ENCODE measurements around the gene CRACR2B. TPM values are rescaled to one million over a fixed set of nuclear protein-coding genes. Genes with fewer than 3 reads are reported as not detected.
A peak's percentile ranks its signal among the peaks of the same experiment; 100 is the strongest.

The CRACR2B gene
- total RNA-seq, 6 donors from 2014 or later = 29.0 to 157 (median 41.4) TPM

GRCh38 chr11:849951-850774 is 22.4 kb downstream of the CRACR2B start:
- H3K36me3 ChIP-seq = peaks cover 0 to 25% (median 10%) of the 10 kb centered on the region in 4 donors
- peak in 1 of 2 donors; percentile 86 for DNase-seq
- peak overlapping the region in 3 of 4 donors; percentile 47 to 58 (median 55) for H3K4me3 ChIP-seq
- peaks cover 0 to 4% (median 0%) of the 10 kb centered on the region in 4 donors for H3K27me3 ChIP-seq
- no peaks in the 10 kb centered on the region for H3K9me3 ChIP-seq
- 56 to 58% methylated on average over 54 to 63 of the region's 97 CpGs for WGBS, 2 donors
- H3K27ac ChIP-seq = peak overlapping the region in 2 of 4 donors; percentile 58 to 61
- H3K4me1 ChIP-seq = peaks cover 38 to 61% (median 44%) of the 10 kb centered on the region in 4 donors
- ATAC-seq (ENCODE audit: low FRiP score in 2 of 2) = no peak
- TF ChIP-seq POLR2AphosphoS5 (IDR thresholded peaks at IDR 0.05) = no peak
- TF ChIP-seq EP300 (IDR thresholded peaks at IDR 0.05) = no peak
- TF ChIP-seq POLR2A (IDR thresholded peaks at IDR 0.05) = no peak
- TF ChIP-seq CTCF (IDR thresholded peaks at IDR 0.05) = no peak

DNA sequence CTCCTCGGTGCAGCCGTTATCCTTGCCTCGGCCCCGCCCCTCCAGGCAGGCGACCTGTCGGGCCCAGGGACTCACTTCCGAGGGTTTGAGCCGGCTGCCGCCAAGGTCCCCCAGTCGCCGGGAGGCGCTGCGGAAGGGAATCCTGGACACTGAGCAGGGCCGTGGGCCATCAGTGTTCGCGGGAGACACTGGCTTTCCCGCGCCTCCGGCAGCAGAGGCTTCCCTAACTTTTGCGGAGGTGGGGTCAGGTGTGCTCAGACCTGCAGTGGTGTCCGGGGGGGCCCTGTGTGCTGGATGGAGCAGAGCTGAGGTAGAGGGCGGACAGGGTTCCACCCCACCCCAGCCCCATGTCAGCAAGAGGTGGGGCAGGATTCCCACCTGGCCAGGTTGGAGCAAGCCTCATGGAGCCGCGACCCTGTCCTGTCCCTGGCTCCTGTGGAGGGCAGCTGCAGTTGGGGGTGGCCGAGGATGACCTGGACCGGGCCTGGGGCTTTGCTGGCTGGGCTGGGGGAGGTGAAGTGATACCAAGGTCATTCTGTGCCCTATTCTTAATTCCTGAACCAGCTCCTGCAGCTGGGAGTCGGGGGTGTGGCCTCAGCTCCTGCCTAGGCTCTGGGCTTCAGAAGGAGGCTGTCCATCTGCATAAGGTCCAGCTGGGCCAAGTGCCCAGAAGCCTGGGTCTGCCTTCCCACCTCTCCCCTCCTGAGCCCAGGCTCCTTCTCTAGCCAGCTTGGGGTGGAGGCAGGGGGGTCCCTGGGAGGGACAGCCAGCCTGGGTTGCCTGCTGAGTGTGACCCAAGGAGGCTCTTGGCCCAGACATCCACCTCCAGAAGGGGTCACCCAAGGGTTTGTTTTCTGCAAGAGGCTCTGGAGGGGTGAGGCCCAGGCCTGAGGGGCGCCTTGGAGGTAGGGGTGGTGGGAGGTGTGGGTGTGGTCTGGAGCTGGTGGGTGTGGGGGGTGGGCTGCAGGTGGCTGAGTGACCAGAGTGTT is 23.4 kb downstream of the CRACR2B start:
- Histone ChIP-seq H3K4me3 (no peak overlapping the region), H3K4me1 (peaks cover 29 to 53% (median 34%) of the 10 kb centered on the region in 4 donors), H3K36me3 (peaks cover 0 to 29% (median 13%) of the 10 kb centered on the region in 4 donors), H3K27ac (no peak overlapping the region), H3K27me3 (peaks cover 0 to 4% (median 0%) of the 10 kb centered on the region in 4 donors), H3K9me3 (no peaks in the 10 kb centered on the region)
- peak in 1 of 2 donors; percentile 59 for DNase-seq
- TF ChIP-seq EP300 (IDR thresholded peaks at IDR 0.05) (no peak), POLR2A (IDR thresholded peaks at IDR 0.05) (no peak), POLR2AphosphoS5 (IDR thresholded peaks at IDR 0.05) (no peak), CTCF (IDR thresholded peaks at IDR 0.05) (no peak)
- 86 to 93% methylated on average over 13 to 23 of the region's 28 CpGs for WGBS, 2 donors
- no peak for ATAC-seq (ENCODE audit: low FRiP score in 2 of 2)

GRCh38 chr11:852762-853161 is 25.0 kb downstream of the CRACR2B start:
- DNase-seq (no peak), ATAC-seq (ENCODE audit: low FRiP score in 2 of 2) (no peak)
- Histone ChIP-seq H3K4me3 (no peak overlapping the region), H3K27ac (no peak overlapping the region), H3K4me1 (peaks cover 18 to 42% (median 22%) of the 10 kb centered on the region in 4 donors), H3K36me3 (peaks cover 0 to 32% (median 15%) of the 10 kb centered on the region in 4 donors), H3K27me3 (peaks cover 0 to 4% (median 0%) of the 10 kb centered on the region in 4 donors), H3K9me3 (no peaks in the 10 kb centered on the region)
- 82 to 89% methylated on average over 4 to 14 of the region's 15 CpGs for WGBS, 2 donors
- TF ChIP-seq EP300 (IDR thresholded peaks at IDR 0.05) (no peak), POLR2A (IDR thresholded peaks at IDR 0.05) (no peak), CTCF (IDR thresholded peaks at IDR 0.05) (no peak), POLR2AphosphoS5 (IDR thresholded peaks at IDR 0.05) (no peak)

DNA sequence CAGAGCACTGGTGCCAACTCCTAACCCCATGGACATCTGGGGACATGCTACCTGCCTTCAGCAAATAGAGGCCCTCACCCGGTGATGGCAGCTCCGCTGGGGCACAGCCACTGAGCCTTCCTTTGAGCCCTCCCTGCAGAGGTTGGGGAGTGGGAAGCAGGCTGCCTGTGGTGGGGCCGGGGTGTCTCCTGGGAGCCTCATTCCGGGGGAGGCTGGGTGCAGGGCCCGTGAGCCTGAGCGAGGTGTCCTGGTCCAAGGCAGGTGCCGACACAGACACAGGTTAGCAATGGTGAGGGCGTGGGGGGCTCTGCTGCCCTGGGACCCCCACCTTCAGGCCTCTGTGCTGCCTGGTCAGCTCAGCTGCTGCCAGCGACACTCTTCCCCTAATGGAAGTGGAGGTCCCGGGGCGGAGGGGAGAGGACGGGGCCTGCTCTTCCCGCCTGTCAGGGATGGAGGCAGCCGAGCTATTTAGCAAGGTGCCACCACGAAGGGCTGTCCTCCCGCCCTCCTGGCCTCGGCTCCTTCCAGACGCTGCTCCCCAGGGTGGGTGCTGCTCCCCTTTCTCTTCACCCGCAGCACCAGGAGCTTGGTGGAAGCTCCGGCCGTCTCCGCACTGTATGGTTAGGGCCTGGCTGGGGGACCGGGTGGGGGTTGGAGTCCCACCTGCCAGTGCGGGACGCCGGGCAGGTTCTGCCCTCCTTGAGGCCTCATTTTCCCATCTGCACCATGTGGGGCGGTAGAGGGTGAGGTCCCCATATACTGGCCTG is 26.1 kb downstream of the CRACR2B start:
- TF ChIP-seq POLR2A (IDR thresholded peaks at IDR 0.05) (no peak), CTCF (IDR thresholded peaks at IDR 0.05) (no peak), POLR2AphosphoS5 (IDR thresholded peaks at IDR 0.05) (no peak), EP300 (IDR thresholded peaks at IDR 0.05) (no peak)
- DNase-seq = peak in 1 of 2 donors; percentile 66

More for the DNA sequence above, 26.1 kb downstream of the CRACR2B start:
- Histone ChIP-seq H3K27ac (no peak overlapping the region), H3K9me3 (no peaks in the 10 kb centered on the region), H3K36me3 (peaks cover 0 to 32% (median 15%) of the 10 kb centered on the region in 4 donors), H3K4me3 (no peak overlapping the region), H3K27me3 (peaks cover 0 to 4% (median 0%) of the 10 kb centered on the region in 4 donors), H3K4me1 (peaks cover 7 to 42% (median 13%) of the 10 kb centered on the region in 4 donors)
- ATAC-seq (ENCODE audit: low FRiP score in 2 of 2) = no peak
- WGBS, 2 donors = 91 to 92% methylated on average over 9 to 21 of the region's 27 CpGs

All from upper lobe of left lung (tissue), 6 donors.